Lung (tissue), 12 donors: ENCODE results near the gene ITGA11. TPM values are rescaled to one million over a fixed set of nuclear protein-coding genes. Genes with fewer than 3 reads are reported as not detected.

Experiments used
- ATAC-seq: fragments of 200-7000 bp; cut with Tn5 transposase; one replicate; pipeline ENCODE4 v1.9.1; 2020; ENCODE audit warnings: moderate number of reproducible peaks; ENCODE audit not compliant: insufficient read depth, low FRiP score
- DNase-seq, 3 donors: peaks; one replicate each; pipeline ENCODE4 v3.0.0-alpha.2; 2013 to 2017
- H3K27ac ChIP-seq, 2 donors: one replicate each; pipeline ENCODE4 v1.5.1; 2013; ENCODE audit warnings: mild to moderate bottlenecking in 2 of 2, moderate library complexity in 2 of 2, control low read depth in 1 of 2, inconsistent platforms in 1 of 2, low read depth in 1 of 2, low read length in 1 of 2
- H3K27me3 ChIP-seq, 3 donors: one replicate each; pipeline ENCODE4 v1.5.1; 2013; ENCODE audit warnings: low read length in 2 of 3; ENCODE audit not compliant: control insufficient read depth in 3 of 3, insufficient read depth in 3 of 3
- H3K36me3 ChIP-seq, 4 donors: one replicate each; pipeline ENCODE4 v1.5.1; 2013; ENCODE audit warnings: low read length in 4 of 4, mild to moderate bottlenecking in 1 of 4, moderate library complexity in 1 of 4; ENCODE audit not compliant: control insufficient read depth in 4 of 4, insufficient read depth in 4 of 4
- H3K4me1 ChIP-seq, 5 donors: one replicate each; pipeline ENCODE4 v1.5.1; 2013; ENCODE audit warnings: low read length in 5 of 5, mild to moderate bottlenecking in 2 of 5, moderate library complexity in 1 of 5; ENCODE audit not compliant: control insufficient read depth in 5 of 5, insufficient read depth in 5 of 5
- H3K4me3 ChIP-seq: one replicate; pipeline ENCODE4 v1.5.1; 2013; ENCODE audit warnings: mild to moderate bottlenecking, control low read depth, moderate library complexity
- H3K9ac ChIP-seq, 2 donors: one replicate each; pipeline ENCODE4 v1.5.1; 2013; ENCODE audit warnings: low read length in 2 of 2, control low read depth in 1 of 2; ENCODE audit not compliant: insufficient read depth in 1 of 2
- H3K9me3 ChIP-seq, 4 donors: one replicate each; pipeline ENCODE4 v1.5.1; 2013; ENCODE audit warnings: low read length in 3 of 4, mild to moderate bottlenecking in 1 of 4, moderate library complexity in 1 of 4; ENCODE audit not compliant: control insufficient read depth in 4 of 4, insufficient read depth in 3 of 4
- WGBS, 2 donors: extraction: QIAGEN DNeasy Blood & Tissue Kit; methylation state at CpG; one replicate each; pipeline ENCODE4 v1.1.7; 2013; 5-methylcytosine and 5-hydroxymethylcytosine counted together
- polyA plus RNA-seq, 2 donors: library from polyadenylated mRNA; stranded (reverse); fragments of 200-250 nt; gene quantifications; one replicate each; pipeline ENCODE4 v1.2.1, GENCODE V29; 2013
- total RNA-seq, 2 donors: library from RNA; depleted of rRNA in 1 of 2; stranded (reverse); fragments of >200 nt in 1 of 2; gene quantifications; one replicate each; pipeline ENCODE4 v1.2.1, GENCODE V29; 2014 to 2021
- TF ChIP-seq, protein P1 (sequence below): IDR thresholded peaks from 2 replicates; pipeline ENCODE4 v1.5.1; 2012; ENCODE audit warnings: mild to moderate bottlenecking; ENCODE audit errors: control extremely low read depth, extremely low read depth
- donor health status: control.
- donor health status: control.
- donor health status: Bipolar disorder and iron deficiency.
- donor health status: healthy.
- donor health status: DM: yes; HTN: yes; CAD: no.

The ITGA11 gene
- total and polyA plus RNA-seq, 4 donors: 0.35 to 1.8 (median 1.0) TPM

DNA sequence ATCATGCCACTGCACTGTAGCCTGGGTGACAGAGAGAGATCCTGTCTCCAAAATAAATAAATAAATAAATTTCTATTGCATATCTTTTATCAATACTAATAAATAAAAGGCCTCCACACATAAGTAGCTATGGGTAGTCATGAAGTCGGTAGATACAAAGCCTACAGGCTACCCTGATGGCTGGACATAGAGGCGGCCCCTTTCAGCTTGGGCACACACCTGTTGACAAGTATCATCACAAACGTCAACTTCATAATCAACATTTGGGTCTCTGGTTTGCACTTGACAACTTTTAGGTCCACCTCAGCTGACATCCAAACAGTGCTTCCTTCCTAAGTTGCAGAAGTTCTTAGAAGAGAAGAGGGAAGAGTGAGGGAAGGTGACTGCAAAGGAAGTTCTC is 53.4 kb downstream of the ITGA11 start:
- Histone ChIP-seq H3K9me3 (no peaks in the 10 kb centered on the region), H3K27ac (no peak overlapping the region), H3K4me3 (no peak overlapping the region), H3K36me3 (no peaks in the 10 kb centered on the region), H3K4me1 (peaks cover 0 to 3% (median 0%) of the 10 kb centered on the region in 5 donors), H3K9ac (no peak overlapping the region), H3K27me3 (no peaks in the 10 kb centered on the region)
- DNase-seq: no peak
- no peak for ATAC-seq
- WGBS, 2 donors: 84 to 88% methylated on average over 3 of the region's 3 CpGs
- TF ChIP-seq, protein P1, sequence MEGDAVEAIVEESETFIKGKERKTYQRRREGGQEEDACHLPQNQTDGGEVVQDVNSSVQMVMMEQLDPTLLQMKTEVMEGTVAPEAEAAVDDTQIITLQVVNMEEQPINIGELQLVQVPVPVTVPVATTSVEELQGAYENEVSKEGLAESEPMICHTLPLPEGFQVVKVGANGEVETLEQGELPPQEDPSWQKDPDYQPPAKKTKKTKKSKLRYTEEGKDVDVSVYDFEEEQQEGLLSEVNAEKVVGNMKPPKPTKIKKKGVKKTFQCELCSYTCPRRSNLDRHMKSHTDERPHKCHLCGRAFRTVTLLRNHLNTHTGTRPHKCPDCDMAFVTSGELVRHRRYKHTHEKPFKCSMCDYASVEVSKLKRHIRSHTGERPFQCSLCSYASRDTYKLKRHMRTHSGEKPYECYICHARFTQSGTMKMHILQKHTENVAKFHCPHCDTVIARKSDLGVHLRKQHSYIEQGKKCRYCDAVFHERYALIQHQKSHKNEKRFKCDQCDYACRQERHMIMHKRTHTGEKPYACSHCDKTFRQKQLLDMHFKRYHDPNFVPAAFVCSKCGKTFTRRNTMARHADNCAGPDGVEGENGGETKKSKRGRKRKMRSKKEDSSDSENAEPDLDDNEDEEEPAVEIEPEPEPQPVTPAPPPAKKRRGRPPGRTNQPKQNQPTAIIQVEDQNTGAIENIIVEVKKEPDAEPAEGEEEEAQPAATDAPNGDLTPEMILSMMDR: no peak

DNA sequence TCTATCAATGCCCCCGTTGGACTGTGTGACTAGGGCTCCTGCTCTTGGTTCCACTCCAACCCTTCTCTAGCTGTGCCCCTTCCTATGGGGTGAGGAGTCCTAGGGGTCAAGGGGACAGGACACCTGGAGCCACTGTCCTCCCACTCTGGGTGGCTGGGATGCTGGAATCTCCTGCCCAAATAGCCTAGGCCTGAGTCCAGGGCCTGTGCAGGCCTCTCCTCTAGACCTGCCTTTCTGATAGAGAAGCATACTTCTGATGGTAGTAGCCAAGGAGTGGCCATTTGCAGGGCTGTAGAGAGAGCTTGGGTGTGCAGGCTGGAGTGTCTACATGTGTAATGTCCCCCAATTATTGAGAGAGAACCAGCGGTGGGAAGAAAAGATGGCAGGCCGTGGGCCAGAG is 54.2 kb downstream of the ITGA11 start:
- Histone ChIP-seq H3K27me3 (no peaks in the 10 kb centered on the region), H3K9ac (no peak overlapping the region), H3K36me3 (no peaks in the 10 kb centered on the region), H3K4me1 (peaks cover 0 to 3% (median 0%) of the 10 kb centered on the region in 5 donors), H3K9me3 (no peaks in the 10 kb centered on the region), H3K4me3 (no peak overlapping the region), H3K27ac (no peak overlapping the region)
- TF ChIP-seq, protein P1: no peak
- DNase-seq (no peak), ATAC-seq (no peak)
- WGBS, 2 donors: 94% methylated on average over 3 of the region's 3 CpGs

DNA sequence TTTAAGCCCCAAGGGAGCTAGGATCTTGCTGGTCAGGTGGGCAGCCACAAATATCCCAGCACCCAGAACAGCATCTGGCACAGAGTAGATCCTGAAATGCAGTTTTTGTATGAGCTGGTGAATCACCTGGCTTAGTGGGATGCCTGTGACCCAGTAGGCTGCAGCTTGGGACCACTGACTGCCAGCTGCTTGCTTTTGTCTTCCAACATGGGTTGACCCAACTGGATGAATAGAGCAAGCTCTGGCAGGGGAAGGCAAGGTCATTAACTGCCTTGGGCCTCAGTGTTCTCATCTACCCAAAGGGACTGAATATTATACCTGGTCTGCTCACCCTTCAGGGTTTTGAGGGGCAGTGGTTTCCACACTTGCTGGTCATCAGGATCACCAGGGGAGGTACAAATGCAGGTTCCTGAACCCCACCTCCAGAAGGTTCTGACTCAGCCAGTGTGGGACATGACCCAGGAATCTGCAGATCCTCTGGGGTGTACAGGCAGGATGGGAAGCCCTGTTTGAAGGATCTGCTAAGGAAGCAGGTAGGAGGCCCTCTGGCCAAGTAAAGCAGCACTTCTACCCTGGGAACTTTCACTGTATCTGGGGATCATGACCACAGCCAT is 55.4 kb downstream of the ITGA11 start:
- DNase-seq (no peak), ATAC-seq (no peak)
- H3K9ac ChIP-seq: no peak overlapping the region
- H3K36me3 ChIP-seq: no peaks in the 10 kb centered on the region
- TF ChIP-seq, protein P1: no peak
- no peak overlapping the region for H3K27ac ChIP-seq
- H3K4me1 ChIP-seq: peaks cover 0 to 3% (median 0%) of the 10 kb centered on the region in 5 donors
- H3K4me3 ChIP-seq: no peak overlapping the region
- no peaks in the 10 kb centered on the region for H3K27me3 ChIP-seq
- no peaks in the 10 kb centered on the region for H3K9me3 ChIP-seq

DNA sequence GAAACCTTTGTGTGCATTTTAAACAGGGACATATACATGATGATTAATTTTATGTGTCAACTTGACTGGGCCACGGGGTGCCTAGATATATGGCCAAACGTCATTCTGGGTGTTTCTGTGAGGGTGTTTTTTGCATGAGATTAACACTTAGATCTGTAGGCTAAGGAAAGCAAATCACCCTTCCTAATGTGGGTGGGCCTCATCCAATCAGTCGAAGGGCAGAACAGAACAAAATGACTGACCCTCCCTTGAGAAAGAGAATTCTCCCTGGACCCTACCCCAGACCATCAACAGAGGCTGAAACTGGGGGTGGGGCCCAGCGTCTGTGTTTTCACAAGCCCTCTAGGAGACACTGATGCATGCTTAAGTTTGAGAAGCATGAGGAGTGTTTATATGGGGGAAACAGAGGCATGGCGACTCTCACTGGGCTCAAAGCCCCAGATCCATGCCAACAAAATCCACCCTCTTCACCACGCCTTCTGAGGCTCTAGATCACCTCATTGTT is 56.2 kb downstream of the ITGA11 start:
- H3K27me3 ChIP-seq: no peaks in the 10 kb centered on the region
- H3K9ac ChIP-seq: no peak overlapping the region
- DNase-seq (no peak), ATAC-seq (no peak)
- no peak overlapping the region for H3K27ac ChIP-seq
- no peak overlapping the region for H3K4me3 ChIP-seq
- peaks cover 0 to 3% (median 0%) of the 10 kb centered on the region in 5 donors for H3K4me1 ChIP-seq
- H3K9me3 ChIP-seq: no peaks in the 10 kb centered on the region
- TF ChIP-seq, protein P1: no peak
- 91 to 92% methylated on average over 6 of the region's 6 CpGs for WGBS, 2 donors
- no peaks in the 10 kb centered on the region for H3K36me3 ChIP-seq
